Measurements from ENCODE around the gene DNASE1L2.
"Not testable (repeated sequence)": the region's sequence is repeated elsewhere in the genome, so short reads cannot be mapped to it uniquely, and the experiment has no call there.

Gene DNASE1L2

DNA sequence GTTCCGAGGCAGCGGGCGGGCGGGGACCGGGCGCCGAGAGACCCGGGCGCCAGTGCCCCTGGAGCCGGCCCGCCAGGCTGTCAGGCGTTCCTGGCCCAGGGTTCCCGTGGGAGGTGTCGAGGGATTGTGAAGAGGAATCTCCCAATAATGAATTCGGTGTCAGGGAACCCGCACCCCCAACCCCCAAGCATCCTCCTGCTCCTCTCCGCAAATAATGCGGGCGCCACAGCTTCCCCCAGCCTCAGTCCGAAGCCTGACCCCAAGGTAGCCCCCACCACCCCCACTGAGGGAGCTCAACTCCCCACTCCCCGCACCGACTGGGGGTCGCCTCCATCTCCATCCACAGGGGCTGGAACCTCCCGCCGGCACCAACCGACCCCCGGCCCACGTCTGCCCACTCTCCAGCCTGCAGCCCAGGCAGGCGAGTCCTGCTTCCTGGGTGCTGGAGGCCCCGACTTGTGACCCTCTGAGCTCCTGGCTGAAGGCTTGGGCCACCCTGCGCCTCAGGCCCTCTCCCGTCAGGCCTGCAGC lies 39.2 kb upstream of the DNASE1L2 start:
- TF ChIP-seq CTCF (IDR thresholded peaks at IDR 0.05; ENCODE audit: low read depth, low read length) = no peak
- H3K4me3 ChIP-seq (ENCODE audit: low read depth, low read length) = no peak overlapping the region

DNA sequence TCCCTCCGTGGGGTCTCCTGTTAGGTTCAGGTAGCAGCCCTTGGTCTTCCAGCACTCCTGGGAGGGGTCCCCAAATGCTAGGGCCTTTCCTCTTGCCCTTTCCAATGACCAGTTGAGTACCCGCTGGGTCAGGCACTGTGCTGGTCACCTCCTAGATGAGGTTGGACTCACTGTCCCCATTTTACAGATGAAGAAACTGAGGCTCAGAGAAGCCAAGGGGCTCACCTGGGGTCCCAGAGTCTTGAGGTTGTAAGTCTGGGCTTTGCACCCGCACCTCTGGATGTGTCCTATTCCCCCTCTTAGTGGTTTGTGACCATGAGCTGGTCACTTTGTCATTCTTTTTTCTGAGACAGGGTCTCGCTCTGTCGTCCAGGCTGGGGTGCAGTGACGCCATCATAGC lies 38.5 kb upstream of the DNASE1L2 start:
- TF ChIP-seq CTCF (IDR thresholded peaks at IDR 0.05; ENCODE audit: low read depth, low read length) = no peak
- no peak overlapping the region for H3K4me3 ChIP-seq (ENCODE audit: low read depth, low read length)

- no peak for TF ChIP-seq CTCF (IDR thresholded peaks at IDR 0.05; ENCODE audit: low read depth, low read length)
- H3K4me3 ChIP-seq (ENCODE audit: low read depth, low read length) = no peak overlapping the region
These were observed 38.0 kb upstream of the DNASE1L2 start for GRCh38 chr16:2198283-2198682.

GRCh38 chr16:2199095-2199494 lies 37.1 kb upstream of the DNASE1L2 start:
- no peak overlapping the region for H3K4me3 ChIP-seq (ENCODE audit: low read depth, low read length)
- no peak for TF ChIP-seq CTCF (IDR thresholded peaks at IDR 0.05; ENCODE audit: low read depth, low read length)

DNA sequence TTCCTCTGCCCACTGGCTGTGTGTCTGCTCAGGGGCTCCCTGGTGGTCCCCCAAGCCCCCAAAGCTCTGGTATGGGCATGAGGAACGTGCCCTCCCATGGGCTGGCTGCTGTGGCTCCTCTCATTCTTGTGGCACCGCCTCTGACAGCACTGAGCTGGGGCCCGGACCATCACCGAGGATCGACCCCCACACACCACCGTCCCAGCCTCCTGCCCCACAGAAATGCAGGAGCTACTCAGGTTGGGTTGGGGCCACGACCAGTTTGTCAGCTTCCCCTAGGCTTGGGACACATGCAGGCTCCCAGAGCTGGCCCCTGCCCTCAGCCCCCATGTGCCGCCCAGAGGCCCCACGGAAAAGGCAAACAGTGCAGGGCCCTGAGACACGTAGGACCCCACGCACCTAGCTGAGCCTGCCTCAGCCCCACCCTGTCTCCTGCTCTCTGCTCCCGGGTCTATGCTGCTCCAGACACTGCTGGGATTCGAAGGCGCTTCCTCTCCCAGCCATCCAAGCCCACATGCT lies 36.6 kb upstream of the DNASE1L2 start:
- H3K4me3 ChIP-seq (ENCODE audit: low read depth, low read length) = no peak overlapping the region
- no peak for TF ChIP-seq CTCF (IDR thresholded peaks at IDR 0.05; ENCODE audit: low read depth, low read length)

- TF ChIP-seq CTCF (IDR thresholded peaks at IDR 0.05; ENCODE audit: low read depth, low read length) = no peak
- no peak overlapping the region for H3K4me3 ChIP-seq (ENCODE audit: low read depth, low read length)
These were observed 35.9 kb upstream of the DNASE1L2 start for GRCh38 chr16:2200313-2200712.

DNA sequence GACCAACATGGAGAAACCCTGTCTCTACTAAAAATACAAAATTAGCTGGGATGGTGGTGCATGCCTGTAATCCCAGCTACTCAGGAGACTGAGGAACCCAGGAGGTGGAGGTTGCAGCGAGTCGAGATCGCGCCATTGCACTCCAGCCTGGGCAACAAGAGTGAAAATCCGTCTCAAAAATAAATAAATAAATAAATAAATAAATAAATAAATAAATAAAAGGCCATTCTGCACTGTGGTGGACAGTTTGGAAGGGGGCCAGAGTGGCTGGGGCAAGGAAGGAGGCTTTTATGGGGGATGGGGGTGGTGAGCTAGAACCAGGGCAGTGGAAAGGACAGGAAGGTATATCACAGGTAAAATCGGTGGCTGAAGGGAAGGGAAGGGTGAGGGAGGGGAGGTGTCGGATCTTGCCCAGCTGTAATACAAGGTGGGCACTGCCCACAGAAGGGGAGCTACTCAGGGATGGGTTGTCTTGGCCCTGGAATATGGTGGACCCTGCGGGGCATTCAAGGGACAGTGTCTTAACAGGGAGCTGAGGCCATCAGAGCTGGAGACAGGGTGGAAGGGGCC lies 33.0 kb upstream of the DNASE1L2 start:
- H3K4me3 ChIP-seq (ENCODE audit: low read depth, low read length) = not testable (repeated sequence)
